A673 (cell line): ENCODE data around the gene ANKRD23. TPM values are rescaled to one million over a fixed set of nuclear protein-coding genes. Genes with fewer than 3 reads are reported as not detected.

Experiments
- BruUV-seq: library from RNA; stranded (reverse); fragments of 400-500 nt; replicated peaks from 2 replicates; lab custom pipeline; 2021; lab: Mats Ljungman, UMichigan
- CTCF ChIA-PET: fragments of 300-600 bp; sonication (Branson Sonifier 250); formaldehyde crosslinking; loops from one replicate; lab custom pipeline; 2022; ENCODE audit warnings: antibody characterized with exemption; lab: Charles Lee
- POLR2A ChIA-PET: fragments of 300-600 bp; sonication (Branson Sonifier 250); formaldehyde crosslinking; loops from one replicate; lab custom pipeline; 2022; ENCODE audit warnings: antibody characterized with exemption; ENCODE audit not compliant: low non-redundant PET; lab: Charles Lee
- DNase-seq: peaks from one replicate; pipeline ENCODE4 v3.0.0-alpha.2; 2015; ENCODE audit warnings: low spot score
- H3K27ac ChIP-seq: fragments of 200-600 bp; sonication (generic); 2 replicates; pipeline ENCODE4 v1.5.1; 2016; ENCODE audit warnings: mixed run types, low read depth, mild to moderate bottlenecking, mixed read lengths, antibody characterized with exemption, low read length; ENCODE audit not compliant: poor library complexity, severe bottlenecking
- H3K27me3 ChIP-seq: fragments of 200-600 bp; sonication (generic); replicated peaks from 2 replicates; pipeline ENCODE4 v1.6.1; 2017; ENCODE audit warnings: mixed run types, low read depth, mild to moderate bottlenecking, mixed read lengths, antibody characterized with exemption, low read length; ENCODE audit not compliant: insufficient read depth, poor library complexity
- H3K36me3 ChIP-seq: fragments of 200-600 bp; sonication (generic); 2 replicates; pipeline ENCODE4 v1.6.1; 2016; ENCODE audit warnings: mixed run types, mild to moderate bottlenecking, mixed read lengths, antibody characterized with exemption, low read length; ENCODE audit not compliant: insufficient read depth, poor library complexity, severe bottlenecking
- H3K4me1 ChIP-seq: fragments of 200-600 bp; sonication (generic); 2 replicates; pipeline ENCODE4 v1.6.1; 2017; ENCODE audit warnings: mixed run types, mild to moderate bottlenecking, mixed read lengths, antibody characterized with exemption, low read length; ENCODE audit not compliant: insufficient read depth, poor library complexity, severe bottlenecking
- H3K4me3 ChIP-seq: fragments of 200-600 bp; sonication (generic); 2 replicates; pipeline ENCODE4 v1.5.1; 2016; ENCODE audit warnings: low read depth, mixed run types, mild to moderate bottlenecking, mixed read lengths, low read length; ENCODE audit not compliant: poor library complexity, severe bottlenecking
- H3K9me3 ChIP-seq: fragments of 200-600 bp; sonication (generic); 2 replicates; pipeline ENCODE4 v1.6.1; 2016; ENCODE audit warnings: mixed run types, low read depth, mild to moderate bottlenecking, mixed read lengths, antibody characterized with exemption, low read length; ENCODE audit not compliant: poor library complexity, severe bottlenecking
- CTCF ChIP-seq: fragments of 300-800, 200-600 bp; sonication (generic); conservative IDR thresholded peaks from 2 replicates; pipeline ENCODE4 v1.5.1; 2017; ENCODE audit warnings: low read depth, mild to moderate bottlenecking, antibody characterized with exemption, low read length, moderate library complexity, mixed read lengths
- EZH2 ChIP-seq: fragments of 200-600 bp; sonication (generic); IDR thresholded peaks from 2 replicates; pipeline ENCODE4 v1.6.1; 2017; ENCODE audit warnings: borderline replicate concordance, low read depth, mild to moderate bottlenecking, mixed read lengths, antibody characterized with exemption, low read length; ENCODE audit not compliant: poor library complexity, severe bottlenecking
- intact Hi-C: fragments of 100-400 bp; cut with micrococcal nuclease; formaldehyde crosslinking; loops from one replicate; pipeline ENCODE4 v1.10.0; 2022; ENCODE audit not compliant: unreplicated experiment
- total RNA-seq: library from RNA; stranded (reverse); gene quantifications from 2 replicates; pipeline ENCODE4 v1.2.3, GENCODE V29; 2021

Gene ANKRD23
- total RNA-seq, 1 experiment from 2014 or later: 6.2 TPM

- TF ChIP-seq EZH2 (no peak), CTCF (no peak)
- intact Hi-C loops: no loop called here
- no peaks in the 10 kb centered on the region for H3K27me3 ChIP-seq
- DNase-seq: no peak
- ChIA-PET CTCF (no interaction called here), POLR2A (interaction anchor here (0.7 kb wide), 1 partner anchor 156 kb away, joined by 3 read pairs; no protein-coding TSS in a partner anchor)
- no TSS peak for BruUV-seq
- H3K4me3 ChIP-seq: no peak overlapping the region
- H3K36me3 ChIP-seq: peaks cover 21% of the 10 kb centered on the region
- H3K9me3 ChIP-seq: no peaks in the 10 kb centered on the region
- no peak overlapping the region for H3K27ac ChIP-seq
- H3K4me1 ChIP-seq: no peaks in the 10 kb centered on the region
Observed at GRCh38 chr2:96824079-96824870, 19.5 kb downstream of the ANKRD23 start.

GRCh38 chr2:96823198-96823597 lies 20.6 kb downstream of the ANKRD23 start:
- Histone ChIP-seq H3K4me1 (no peaks in the 10 kb centered on the region), H3K27ac (no peak overlapping the region), H3K9me3 (no peaks in the 10 kb centered on the region), H3K36me3 (peaks cover 15% of the 10 kb centered on the region), H3K4me3 (no peak overlapping the region), H3K27me3 (no peaks in the 10 kb centered on the region)
- TF ChIP-seq EZH2: no peak
- no peak for TF ChIP-seq CTCF
- CTCF ChIA-PET: no interaction called here
- no TSS peak for BruUV-seq
- no peak for DNase-seq
- intact Hi-C loops: no loop called here
- POLR2A ChIA-PET: no interaction called here

- intact Hi-C loops: no loop called here
- TF ChIP-seq EZH2 (no peak), CTCF (no peak)
- ChIA-PET POLR2A (no interaction called here), CTCF (no interaction called here)
- Histone ChIP-seq H3K36me3 (peaks cover 12% of the 10 kb centered on the region), H3K9me3 (no peaks in the 10 kb centered on the region), H3K27ac (no peak overlapping the region), H3K4me1 (no peaks in the 10 kb centered on the region), H3K4me3 (no peak overlapping the region), H3K27me3 (no peaks in the 10 kb centered on the region)
- DNase-seq: no peak
- no TSS peak for BruUV-seq
Observed at GRCh38 chr2:96822786-96823185, 21.0 kb downstream of the ANKRD23 start.
